Neuronal stem cell (in vitro differentiated cells): Measurements from ENCODE around the gene PACRG.

Source experiments
- DNase-seq: peaks from one replicate; pipeline ENCODE4 v3.0.0-alpha.2; 2013; ENCODE audit warnings: low spot score
- H2AFZ ChIP-seq: one replicate; pipeline ENCODE4 v1.6.1; 2013; ENCODE audit warnings: mild to moderate bottlenecking, low read length, inconsistent platforms
- H2AK5ac ChIP-seq: 2 replicates; pipeline ENCODE4 v1.6.1; 2013; ENCODE audit warnings: low read depth, mild to moderate bottlenecking, inconsistent platforms, low read length, moderate library complexity, mixed read lengths
- H2BK120ac ChIP-seq: 2 replicates; pipeline ENCODE4 v1.6.1; 2013; ENCODE audit warnings: low read depth, mild to moderate bottlenecking, inconsistent platforms, low read length, moderate library complexity, mixed read lengths
- H2BK12ac ChIP-seq: one replicate; pipeline ENCODE4 v1.6.1; 2013; ENCODE audit warnings: low read length, inconsistent platforms
- H2BK15ac ChIP-seq: 2 replicates; pipeline ENCODE4 v1.6.1; 2013; ENCODE audit warnings: mild to moderate bottlenecking, low read length, inconsistent platforms, mixed read lengths
- H2BK5ac ChIP-seq: one replicate; pipeline ENCODE4 v1.6.1; 2013; ENCODE audit warnings: inconsistent platforms, mild to moderate bottlenecking, low read length, moderate library complexity
- H3K14ac ChIP-seq: one replicate; pipeline ENCODE4 v1.6.1; 2013; ENCODE audit warnings: low read length, inconsistent platforms
- H3K18ac ChIP-seq: 2 replicates; pipeline ENCODE4 v1.6.1; 2013; ENCODE audit warnings: low read length, inconsistent platforms
- H3K23ac ChIP-seq: 2 replicates; pipeline ENCODE4 v1.6.1; 2013; ENCODE audit warnings: low read depth, mild to moderate bottlenecking, mixed read lengths, low read length, inconsistent platforms; ENCODE audit not compliant: poor library complexity
- H3K27ac ChIP-seq: replicated peaks from 3 replicates; pipeline ENCODE4 v1.5.1; 2013; ENCODE audit warnings: low read length, inconsistent platforms
- H3K27me3 ChIP-seq, 3 experiments: 2 replicates each; pipeline ENCODE4 v1.6.1; 2013; ENCODE audit warnings: low read length in 3 of 3, mild to moderate bottlenecking in 2 of 3, inconsistent platforms in 1 of 3, low read depth in 1 of 3, mixed read lengths in 1 of 3, moderate library complexity in 1 of 3; ENCODE audit not compliant: control insufficient read depth in 3 of 3, insufficient read depth in 3 of 3
- H3K36me3 ChIP-seq, 2 donors: replicated peaks in 1 of 2; 2 replicates each; pipeline ENCODE4 v1.6.1; 2013; ENCODE audit warnings: low read length in 2 of 2; ENCODE audit not compliant: control insufficient read depth in 2 of 2, insufficient read depth in 2 of 2
- H3K4ac ChIP-seq: 2 replicates; pipeline ENCODE4 v1.6.1; 2013; ENCODE audit warnings: inconsistent platforms, mild to moderate bottlenecking, low read length, moderate library complexity
- H3K4me1 ChIP-seq, 2 donors: 1 replicate in 1 of 2; 2 replicates in 1 of 2; pipeline ENCODE4 v1.6.1; 2013; ENCODE audit warnings: low read length in 2 of 2, low read depth in 1 of 2; ENCODE audit not compliant: control insufficient read depth in 2 of 2, insufficient read depth in 1 of 2
- H3K4me2 ChIP-seq: one replicate; pipeline ENCODE4 v1.6.1; 2013; ENCODE audit warnings: mild to moderate bottlenecking, low read length, inconsistent platforms; ENCODE audit not compliant: insufficient read depth, poor library complexity, severe bottlenecking
- H3K4me3 ChIP-seq, 2 donors: 2 replicates each; pipeline ENCODE4 v1.5.1; 2013; ENCODE audit warnings: low read length in 2 of 2, mild to moderate bottlenecking in 2 of 2, inconsistent platforms in 1 of 2, moderate library complexity in 1 of 2
- H3K79me1 ChIP-seq: one replicate; pipeline ENCODE4 v1.6.1; 2013; ENCODE audit warnings: low read depth, mild to moderate bottlenecking, inconsistent platforms, low read length, moderate library complexity
- H3K9ac ChIP-seq: one replicate; pipeline ENCODE4 v1.6.1; 2013; ENCODE audit warnings: mild to moderate bottlenecking, low read depth, low read length, inconsistent platforms; ENCODE audit not compliant: poor library complexity
- H3K9me3 ChIP-seq, 2 donors: replicated peaks in 1 of 2; 2 replicates each; pipeline versions ENCODE3 to v1.6.1; 2013; ENCODE audit warnings: low read length in 2 of 2, mild to moderate bottlenecking in 2 of 2, inconsistent platforms in 1 of 2, low read depth in 1 of 2, mixed read lengths in 1 of 2, moderate library complexity in 1 of 2; ENCODE audit not compliant: control insufficient read depth in 2 of 2, insufficient read depth in 1 of 2
- H4K8ac ChIP-seq: one replicate; pipeline ENCODE4 v1.6.1; 2013; ENCODE audit warnings: low read depth, mild to moderate bottlenecking, inconsistent platforms, low read length, moderate library complexity
- H4K91ac ChIP-seq: one replicate; pipeline ENCODE4 v1.6.1; 2013; ENCODE audit warnings: low read length, low read depth, mild to moderate bottlenecking, inconsistent platforms; ENCODE audit not compliant: poor library complexity
- WGBS, 2 donors: extraction: QIAGEN DNeasy Blood & Tissue Kit; methylation state at CpG; one replicate each; pipeline ENCODE4 v1.1.7; 2013; ENCODE audit warnings: missing lambda C conversion rate in 2 of 2, mixed read lengths in 1 of 2; ENCODE audit not compliant: insufficient read length in 2 of 2, insufficient replicate concordance in 1 of 2; ENCODE audit errors: extremely low coverage in 2 of 2; 5-methylcytosine and 5-hydroxymethylcytosine counted together

The PACRG gene

GRCh38 chr6:163083141-163083540, 355.4 kb downstream of the PACRG start:
- H2BK5ac ChIP-seq, result no peak overlapping the region
- peak overlapping the region; percentile 17 for H2AFZ ChIP-seq
- H3K18ac ChIP-seq, result no peak overlapping the region
- no peak overlapping the region for H2AK5ac ChIP-seq
- no peak overlapping the region for H4K91ac ChIP-seq
- no peaks in the 10 kb centered on the region for H3K27me3 ChIP-seq
- H3K27ac ChIP-seq, result no peak overlapping the region
- DNase-seq, result no peak
- H3K4ac ChIP-seq, result no peak overlapping the region
- no peak overlapping the region for H2BK15ac ChIP-seq
- no peak overlapping the region for H3K23ac ChIP-seq
- no peak overlapping the region for H4K8ac ChIP-seq
- no peaks in the 10 kb centered on the region for H3K79me1 ChIP-seq
- no peak overlapping the region for H3K14ac ChIP-seq
- no peak overlapping the region for H2BK120ac ChIP-seq
- H3K9ac ChIP-seq, result no peak overlapping the region
- H3K4me1 ChIP-seq, result peaks cover 0 to 7% of the 10 kb centered on the region in 2 donors
- no peak overlapping the region for H2BK12ac ChIP-seq
- WGBS, 2 donors, result no CpG with 5 or more reads among the region's 3 CpGs
- H3K36me3 ChIP-seq, result no peaks in the 10 kb centered on the region
- H3K9me3 ChIP-seq, result peaks cover 0 to 2% of the 10 kb centered on the region in 2 donors
- H3K4me2 ChIP-seq, result no peak overlapping the region
- H3K4me3 ChIP-seq, result no peak overlapping the region

GRCh38 chr6:163085426-163085825, 357.7 kb downstream of the PACRG start:
- no peak overlapping the region for H3K9ac ChIP-seq
- H3K27ac ChIP-seq, result no peak overlapping the region
- H3K4me1 ChIP-seq, result peaks cover 0 to 7% of the 10 kb centered on the region in 2 donors
- H4K8ac ChIP-seq, result no peak overlapping the region
- WGBS, 2 donors, result no CpG with 5 or more reads among the region's 5 CpGs
- H3K18ac ChIP-seq, result no peak overlapping the region
- H2AFZ ChIP-seq, result peak overlapping the region; percentile 13
- H3K23ac ChIP-seq, result no peak overlapping the region
- no peak overlapping the region for H3K14ac ChIP-seq
- H2BK15ac ChIP-seq, result no peak overlapping the region
- no peaks in the 10 kb centered on the region for H3K79me1 ChIP-seq
- no peak overlapping the region for H2BK120ac ChIP-seq
- DNase-seq, result no peak
- H3K4me2 ChIP-seq, result no peak overlapping the region
- H3K9me3 ChIP-seq, result no peaks in the 10 kb centered on the region
- H2BK12ac ChIP-seq, result no peak overlapping the region
- H3K4ac ChIP-seq, result no peak overlapping the region
- no peak overlapping the region for H2AK5ac ChIP-seq
- H3K4me3 ChIP-seq, result no peak overlapping the region
- no peak overlapping the region for H2BK5ac ChIP-seq
- no peaks in the 10 kb centered on the region for H3K36me3 ChIP-seq
- no peaks in the 10 kb centered on the region for H3K27me3 ChIP-seq
- H4K91ac ChIP-seq, result no peak overlapping the region

- DNase-seq, result no peak
- H3K4me2 ChIP-seq, result no peak overlapping the region
- no peak overlapping the region for H2BK5ac ChIP-seq
- no peak overlapping the region for H3K9ac ChIP-seq
- no peak overlapping the region for H3K4ac ChIP-seq
- WGBS, 2 donors, result no CpG with 5 or more reads among the region's 8 CpGs
- no peak overlapping the region for H2BK12ac ChIP-seq
- no peak overlapping the region for H3K14ac ChIP-seq
- no peak overlapping the region for H3K4me3 ChIP-seq
- peak overlapping the region; percentile 81 for H2AFZ ChIP-seq
- no peak overlapping the region for H3K23ac ChIP-seq
- no peak overlapping the region for H2AK5ac ChIP-seq
- no peaks in the 10 kb centered on the region for H3K36me3 ChIP-seq
- no peak overlapping the region for H3K18ac ChIP-seq
- H3K79me1 ChIP-seq, result no peaks in the 10 kb centered on the region
- no peak overlapping the region for H4K91ac ChIP-seq
- H3K27me3 ChIP-seq, result no peaks in the 10 kb centered on the region
- H2BK15ac ChIP-seq, result no peak overlapping the region
- no peak overlapping the region for H2BK120ac ChIP-seq
- H4K8ac ChIP-seq, result no peak overlapping the region
- no peak overlapping the region for H3K27ac ChIP-seq
- peaks cover 0 to 7% of the 10 kb centered on the region in 2 donors for H3K4me1 ChIP-seq
- H3K9me3 ChIP-seq, result no peaks in the 10 kb centered on the region
Measured at GRCh38 chr6:163085861-163086623, 358.3 kb downstream of the PACRG start.

- Histone ChIP-seq H3K14ac (no peak overlapping the region), H2BK15ac (no peak overlapping the region), H3K4me1 (peaks cover 0 to 7% of the 10 kb centered on the region in 2 donors), H3K27ac (no peak overlapping the region), H3K9ac (no peak overlapping the region), H3K18ac (no peak overlapping the region), H3K23ac (no peak overlapping the region), H3K4me3 (no peak overlapping the region), H3K4me2 (no peak overlapping the region), H3K4ac (no peak overlapping the region), H2BK12ac (no peak overlapping the region), H3K27me3 (no peaks in the 10 kb centered on the region), H3K9me3 (no peaks in the 10 kb centered on the region), H4K91ac (no peak overlapping the region), H3K36me3 (no peaks in the 10 kb centered on the region), H2AK5ac (no peak overlapping the region), H2AFZ (peak overlapping the region; percentile 81), H2BK120ac (no peak overlapping the region), H4K8ac (no peak overlapping the region), H2BK5ac (no peak overlapping the region), H3K79me1 (no peaks in the 10 kb centered on the region)
- DNase-seq, result no peak
- WGBS, 2 donors, result no CpG with 5 or more reads among the region's 1 CpG
Measured at GRCh38 chr6:163086624-163086920, 358.8 kb downstream of the PACRG start.
